Renal pelvis (tissue), 4 donors: ENCODE results near the gene BCL2L1. TPM values are rescaled to one million over a fixed set of nuclear protein-coding genes. Genes with fewer than 3 reads are reported as not detected.
"Not testable (repeated sequence)": the region's sequence is repeated elsewhere in the genome, so short reads cannot be mapped to it uniquely, and the experiment has no call there.

ENCODE experiments used
- DNase-seq: peaks from one replicate; pipeline ENCODE4 v3.0.0-alpha.2; 2013
- polyA plus RNA-seq, 3 donors: library from polyadenylated mRNA; unstranded; fragments of 120-200 nt; gene quantifications; one replicate each; pipeline ENCODE4 v1.2.1, GENCODE V29; 2013; ENCODE audit not compliant: insufficient read length in 3 of 3

BCL2L1 gene
- polyA plus RNA-seq, 3 donors: 80.1 to 84.8 (median 81.1) TPM

DNA sequence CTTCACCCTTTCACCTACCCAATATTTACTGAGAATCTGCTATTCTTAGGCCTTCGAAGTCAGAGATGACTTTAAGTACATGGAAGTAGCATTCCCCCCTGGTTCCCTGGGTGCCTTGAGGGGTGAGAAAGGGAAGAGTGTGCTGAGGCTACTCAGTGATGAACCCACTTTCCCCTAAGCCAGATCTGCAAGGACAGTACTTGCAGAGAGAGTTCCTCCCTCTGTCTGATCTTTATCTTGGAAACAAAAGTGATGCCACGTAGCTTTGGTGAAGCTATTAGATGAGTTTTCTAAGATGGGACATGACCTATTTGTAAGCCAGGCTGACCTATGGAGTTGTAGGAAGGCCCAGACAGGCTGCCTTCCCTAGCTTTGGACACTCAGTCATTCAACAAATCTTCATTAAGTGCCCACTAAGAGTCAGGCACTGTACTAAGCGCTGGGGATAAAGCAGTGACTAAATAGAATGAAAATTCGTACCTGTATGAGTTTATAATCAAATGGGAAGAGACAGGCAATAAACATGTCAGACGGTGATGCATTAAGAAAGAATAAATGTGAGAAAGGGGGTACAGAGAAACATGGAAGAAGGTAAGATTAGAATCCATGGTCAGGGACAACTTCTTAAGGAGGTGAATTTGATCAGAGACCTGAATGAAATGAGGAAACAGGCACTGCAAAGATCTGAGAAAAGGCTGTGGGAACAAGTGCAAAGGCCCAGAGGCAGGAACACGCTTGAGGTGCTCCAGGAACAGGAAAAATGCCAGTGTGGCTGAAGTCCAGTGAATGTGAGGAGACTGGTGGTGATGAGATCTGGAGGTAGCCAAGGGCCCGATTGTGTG, 42.2 kb downstream of the BCL2L1 start:
- no peak for DNase-seq

DNA sequence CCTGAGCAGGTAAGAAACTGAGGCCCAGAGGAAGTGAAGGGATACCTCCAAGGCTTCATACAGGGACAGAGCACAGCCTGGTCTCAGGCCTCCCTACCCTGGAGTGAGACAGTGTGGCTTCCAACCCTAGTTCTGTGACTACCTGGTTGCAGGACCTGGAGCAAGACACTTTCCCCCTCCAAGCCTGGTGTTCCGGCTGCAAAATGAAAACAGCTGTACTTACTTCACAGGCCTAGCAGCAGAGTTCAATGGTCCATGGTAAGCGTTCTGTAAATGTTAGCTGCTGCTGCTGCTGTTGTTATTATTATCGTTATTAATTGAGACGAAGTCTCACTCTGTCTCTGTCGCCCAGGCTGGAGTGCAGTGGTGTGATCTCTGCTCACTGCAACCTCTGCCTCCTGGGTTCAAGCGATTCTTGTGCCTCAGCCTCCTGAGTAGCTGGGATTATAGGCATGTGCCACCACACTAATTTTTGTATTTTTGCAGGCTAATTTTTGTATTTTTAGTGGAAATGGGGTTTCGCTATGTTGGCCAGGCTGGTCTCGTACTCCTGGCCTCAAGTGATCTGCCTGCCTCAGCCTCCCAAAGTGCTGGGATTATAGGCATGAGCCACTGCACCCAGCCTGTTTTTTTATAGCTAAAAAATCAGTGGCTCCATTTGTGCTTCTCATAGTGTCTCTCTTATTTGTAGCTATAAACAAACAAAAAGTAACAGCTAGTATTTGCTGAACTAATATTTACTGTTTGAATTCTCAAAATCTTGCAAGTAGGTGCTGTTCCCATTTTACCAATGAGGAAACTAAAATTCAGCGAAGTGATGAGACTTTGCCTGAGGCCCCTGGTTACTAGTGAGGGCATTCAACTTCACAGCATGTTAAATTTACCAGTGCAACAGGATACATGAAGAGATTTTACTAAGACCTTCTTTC, 43.0 kb downstream of the BCL2L1 start:
- DNase-seq: no peak

DNA sequence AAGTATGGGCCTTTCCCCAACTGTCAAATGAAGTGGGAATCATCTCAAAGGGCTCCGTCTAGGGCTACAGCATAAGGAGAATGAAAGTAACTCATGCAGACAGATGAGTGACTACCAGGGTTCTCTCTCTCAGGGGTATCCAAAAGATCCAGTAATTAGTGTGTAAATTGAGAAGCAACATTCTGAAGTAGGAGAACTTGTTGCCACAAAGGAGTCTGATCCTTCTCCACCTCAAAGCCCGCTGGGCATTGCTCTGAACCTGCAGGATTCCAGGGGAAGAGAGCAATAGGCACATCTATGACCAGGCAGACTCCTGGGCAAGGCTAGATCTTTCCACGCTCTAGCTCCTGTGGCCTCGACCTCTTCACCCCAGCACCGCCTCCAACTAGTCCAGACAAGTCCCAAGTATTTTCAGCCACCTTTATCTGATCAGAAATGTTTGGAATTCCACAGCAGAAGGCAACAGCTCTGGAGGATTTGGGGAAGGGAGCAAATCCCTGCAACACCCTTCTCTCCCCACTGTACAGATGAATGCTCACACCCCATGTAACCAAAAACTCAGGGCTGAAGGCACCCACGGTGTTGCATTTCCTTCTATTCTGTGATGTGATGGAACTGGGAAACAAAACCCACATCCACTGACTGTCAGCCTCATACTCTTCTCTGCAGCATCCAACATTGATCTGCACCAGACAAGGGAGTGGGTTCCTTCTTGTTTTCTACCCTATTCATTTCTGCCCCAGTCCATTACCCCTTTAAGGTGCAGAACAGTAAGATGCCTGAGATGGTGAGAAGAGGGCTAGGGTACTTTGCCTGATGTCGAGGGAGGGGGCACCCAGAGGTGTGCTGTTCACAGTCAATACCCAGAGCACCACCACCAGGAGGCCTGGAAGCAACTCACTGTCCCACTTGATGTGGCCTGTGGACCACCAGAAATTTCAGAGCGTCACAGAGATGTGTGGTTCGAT, 44.0 kb downstream of the BCL2L1 start:
- no peak for DNase-seq

DNA sequence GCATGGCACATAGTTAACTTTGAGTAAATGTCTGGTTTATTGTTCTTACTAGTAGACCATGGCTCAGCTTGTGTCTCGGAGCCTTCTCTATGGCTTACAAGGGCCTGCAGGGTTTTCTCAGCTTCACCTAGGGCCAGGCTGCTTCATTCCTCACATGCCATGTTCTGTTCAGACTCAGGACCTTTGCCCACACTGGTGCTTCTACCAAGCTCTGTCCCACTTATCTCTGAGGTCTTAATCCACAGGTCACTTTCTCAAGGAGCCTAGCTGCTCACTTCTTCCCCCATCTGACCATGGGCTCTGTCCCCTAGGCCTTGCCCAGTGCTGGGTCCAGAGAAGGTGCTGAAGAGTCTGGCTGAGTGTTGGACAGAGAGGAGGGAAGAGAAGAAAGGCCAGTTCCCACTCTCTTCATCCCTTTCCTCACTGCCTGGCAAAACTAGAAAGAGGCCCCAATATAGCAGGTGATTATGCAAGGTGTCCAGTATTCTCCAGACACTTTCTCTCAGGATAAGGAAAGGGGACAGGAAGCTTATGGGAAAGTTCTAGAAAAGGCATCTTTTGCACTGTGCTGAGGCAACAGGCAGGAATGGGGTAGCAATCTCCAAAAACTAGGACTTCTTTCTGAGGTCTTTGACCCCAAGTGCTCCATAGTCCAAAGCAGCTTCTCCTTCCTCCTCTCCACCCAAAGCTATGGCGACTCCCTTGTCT, 45.0 kb downstream of the BCL2L1 start:
- no peak for DNase-seq

DNA sequence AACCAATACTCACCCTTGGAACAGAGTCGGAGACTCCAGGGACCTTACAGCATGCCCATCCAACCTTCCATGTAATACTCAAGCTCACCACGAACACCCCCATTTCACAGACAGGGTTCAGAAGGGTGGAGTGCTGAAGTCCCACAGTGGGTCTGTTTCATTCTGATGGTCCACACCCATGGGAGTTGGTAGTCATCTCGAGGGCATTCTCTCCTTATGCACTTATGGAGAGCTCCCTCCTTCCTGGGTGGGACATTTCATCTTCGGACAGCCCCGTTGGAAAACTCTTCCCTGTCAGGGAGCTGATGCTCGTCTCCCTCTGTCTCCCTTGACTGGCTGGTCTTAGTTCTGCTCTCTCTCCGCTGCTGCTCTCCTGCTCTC, 46.1 kb downstream of the BCL2L1 start:
- DNase-seq: no peak

DNA sequence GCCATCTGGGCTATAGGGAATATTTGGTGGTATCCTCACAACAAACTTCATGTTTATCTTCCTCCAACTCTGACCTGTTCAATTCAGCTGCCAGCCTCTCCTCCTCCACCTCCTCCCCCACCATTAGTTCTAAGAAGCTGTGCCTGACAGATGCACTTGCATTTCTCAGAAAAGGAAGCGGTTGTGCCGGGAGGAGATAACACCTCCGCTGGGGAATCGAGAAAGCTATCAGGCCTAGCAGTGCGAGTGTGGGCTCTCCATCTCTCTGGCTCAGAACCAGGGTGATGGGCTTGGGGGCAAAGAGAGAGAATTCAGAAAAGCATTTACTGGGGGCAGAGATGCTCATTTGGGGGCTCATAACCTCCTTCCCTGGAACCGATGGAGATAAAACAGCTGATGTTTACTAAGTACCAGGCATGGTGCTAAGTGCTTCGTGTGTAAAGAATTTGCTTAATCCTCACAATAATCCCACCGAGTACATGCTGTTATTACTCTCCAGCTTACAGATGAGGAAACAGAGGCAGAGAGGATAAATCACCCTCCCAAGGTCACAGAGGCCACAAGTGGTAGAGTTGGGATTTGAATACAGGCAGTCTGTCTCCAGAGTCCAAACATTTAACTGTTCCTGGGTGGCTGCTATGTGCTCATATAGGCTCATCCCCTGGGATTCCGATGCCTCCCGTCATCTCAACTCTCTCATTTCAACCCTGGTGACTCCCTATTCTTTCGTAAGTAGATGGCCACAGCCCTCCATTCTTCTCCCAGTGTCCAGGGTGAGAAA, 46.6 kb downstream of the BCL2L1 start:
- DNase-seq: no peak

DNA sequence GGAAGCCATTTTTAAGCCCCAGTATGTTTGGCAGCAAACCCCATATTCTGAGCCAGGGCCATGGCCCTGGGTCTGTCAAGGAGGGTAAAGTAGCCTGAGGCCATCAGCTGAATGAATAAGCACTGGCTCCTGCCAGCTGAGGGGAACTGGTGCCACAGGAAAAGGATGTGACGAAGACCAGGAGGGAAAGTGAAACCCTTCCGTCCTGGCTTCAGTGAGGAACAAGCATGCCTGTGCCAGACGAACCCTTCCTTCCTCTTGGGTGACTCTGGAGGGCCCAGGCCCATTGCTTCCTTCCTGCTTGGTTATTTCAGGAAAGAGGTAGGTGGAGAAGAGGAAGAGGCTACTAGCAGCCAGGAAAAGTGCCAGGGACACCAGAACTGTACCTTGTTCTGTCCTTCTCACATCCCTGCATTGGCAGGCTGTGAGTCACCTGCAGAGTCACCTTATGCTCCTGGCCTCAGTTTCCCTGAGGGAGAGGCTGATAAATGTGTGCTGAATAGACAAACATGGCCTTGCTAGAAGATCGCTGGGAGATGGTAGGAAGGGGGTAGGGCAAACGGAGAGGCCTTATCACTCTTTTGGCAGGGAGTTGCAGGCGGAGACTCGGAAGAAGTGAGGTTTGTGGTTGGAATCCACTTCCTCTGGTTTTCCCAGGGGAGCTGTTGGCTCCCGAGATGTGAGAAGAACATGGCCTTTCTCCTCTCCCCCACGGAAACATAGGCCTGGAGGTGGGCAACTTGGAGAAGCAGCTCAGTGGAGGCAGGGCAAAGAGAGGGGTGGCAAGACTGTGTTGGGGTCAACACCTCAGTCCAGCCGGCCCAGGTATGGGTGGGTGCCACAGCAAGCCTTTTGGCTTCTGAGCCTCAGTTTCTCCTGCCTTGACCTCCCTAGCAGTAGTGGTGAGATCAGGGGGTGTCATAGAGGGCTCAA, 47.5 kb downstream of the BCL2L1 start:
- DNase-seq: no peak

DNA sequence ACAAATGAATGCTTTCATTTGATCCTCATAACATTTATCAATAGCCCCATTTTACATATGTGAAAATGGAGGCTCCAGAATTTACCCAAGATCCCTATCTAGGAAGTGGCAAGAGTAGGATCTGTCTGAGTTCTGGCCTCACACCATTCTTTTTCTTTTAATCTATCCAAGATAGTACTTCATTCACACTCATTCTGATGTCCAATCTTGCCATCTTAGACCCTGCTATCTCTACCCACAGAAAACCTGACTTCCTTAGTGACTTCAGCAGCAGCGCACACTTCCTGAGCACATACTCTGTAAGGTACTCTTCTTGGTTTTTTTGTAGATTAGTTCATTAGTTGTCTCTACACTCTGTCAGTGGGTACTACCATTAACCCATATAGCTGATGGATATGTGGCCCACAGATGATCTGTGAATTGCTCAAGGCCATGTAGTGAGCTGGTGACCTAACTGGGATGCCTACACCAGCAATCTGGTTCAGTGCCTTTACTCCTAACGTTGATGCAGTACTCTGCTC, 48.7 kb downstream of the BCL2L1 start:
- no peak for DNase-seq

DNA sequence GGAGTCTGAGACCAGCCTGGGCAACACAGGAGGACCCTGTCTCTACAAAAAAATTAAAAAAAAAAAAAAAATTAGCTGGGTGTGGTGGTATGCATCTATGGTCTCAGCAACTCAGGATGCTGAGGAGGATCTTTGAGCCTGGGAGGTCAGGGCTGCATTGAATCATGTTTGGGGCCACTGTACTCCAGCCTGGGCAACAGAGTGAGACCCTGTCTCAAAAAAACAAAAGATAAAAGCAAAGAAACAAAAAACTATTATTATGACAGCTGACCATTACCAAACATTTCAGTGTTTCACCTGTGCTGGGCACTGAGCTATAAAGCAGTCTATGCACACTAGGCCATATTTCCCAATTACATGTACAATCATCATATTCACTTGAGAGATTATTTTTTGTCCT, 49.2 kb downstream of the BCL2L1 start:
- no peak for DNase-seq

DNA sequence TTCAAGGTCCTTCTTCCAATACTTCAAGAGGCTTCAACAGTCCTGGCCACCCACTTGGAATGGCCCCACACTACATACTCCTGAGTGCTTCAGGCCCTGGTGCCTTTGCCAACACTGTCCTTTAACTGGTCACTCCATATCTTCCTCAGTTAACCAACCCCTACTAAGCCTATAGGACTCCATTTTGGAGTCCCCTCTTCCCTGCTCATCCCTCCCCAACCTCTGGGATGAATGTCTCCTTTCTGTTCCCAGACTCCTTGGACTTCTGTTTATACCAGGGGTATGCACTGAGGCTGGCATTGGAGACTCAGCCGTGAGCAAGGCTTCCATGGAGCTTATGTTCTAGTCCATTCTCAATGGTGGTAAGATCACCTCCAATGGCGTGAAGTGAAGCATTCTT, 51.3 kb downstream of the BCL2L1 start:
- no peak for DNase-seq

DNA sequence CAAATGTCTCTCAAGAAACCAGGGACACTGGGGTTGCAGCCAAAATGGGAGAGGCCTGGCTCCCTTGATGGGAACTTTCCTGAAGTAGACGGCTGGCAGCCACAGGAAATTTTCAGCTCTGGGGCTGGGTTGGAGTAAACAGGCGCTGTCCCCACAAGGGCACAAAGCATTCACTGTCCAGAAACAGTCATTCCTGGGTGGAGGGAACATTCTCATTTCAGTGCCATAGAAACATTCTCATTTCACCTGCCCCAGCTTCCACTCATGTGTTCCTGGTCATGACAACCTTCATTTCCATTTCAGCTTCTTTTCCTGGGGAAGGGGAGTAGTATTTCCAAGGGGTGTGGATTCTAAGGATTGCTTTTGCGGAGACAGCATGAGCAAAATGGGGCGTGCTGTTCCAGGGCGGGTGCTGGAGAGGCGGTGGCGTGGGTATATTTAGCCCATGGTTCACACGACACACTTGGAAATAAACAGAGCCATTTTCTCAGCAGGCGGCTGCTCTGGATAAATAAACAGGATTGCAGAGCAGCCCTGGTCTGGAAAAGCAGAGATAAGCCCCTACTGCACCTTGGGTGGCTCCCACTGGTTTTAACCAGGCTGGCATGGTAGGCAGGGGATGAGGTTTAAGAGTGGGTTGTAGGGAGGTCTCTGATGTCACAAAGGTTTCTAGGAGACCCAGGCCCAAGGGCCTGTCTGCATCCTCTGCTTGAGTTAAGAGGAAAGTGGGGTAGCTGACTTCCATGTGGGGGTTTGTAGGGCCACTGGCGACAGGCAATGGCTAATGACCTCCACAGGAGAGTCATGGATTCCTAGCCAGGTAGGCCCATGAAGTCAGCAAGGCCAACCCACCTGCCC, 52.1 kb downstream of the BCL2L1 start:
- DNase-seq: no peak

DNA sequence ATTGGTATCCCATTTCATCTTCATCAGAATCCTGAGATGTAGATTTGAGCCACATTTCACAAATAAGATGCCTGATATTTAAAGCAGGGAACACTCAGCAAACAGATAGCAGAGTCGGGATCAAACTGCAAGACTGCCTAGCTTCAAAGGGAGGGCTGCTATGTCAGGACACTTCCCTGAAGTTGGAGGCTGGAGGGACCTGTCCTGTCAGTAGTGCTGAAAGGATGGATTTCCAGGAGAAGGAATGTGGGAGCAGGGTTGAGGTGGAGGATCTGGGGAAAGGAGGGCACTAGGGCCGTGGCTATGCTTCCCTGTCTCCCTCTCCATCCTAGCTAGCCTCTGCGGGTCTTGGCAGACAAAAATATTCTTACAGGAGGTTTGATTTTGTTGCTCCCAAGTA, 52.8 kb downstream of the BCL2L1 start:
- DNase-seq: no peak

DNA sequence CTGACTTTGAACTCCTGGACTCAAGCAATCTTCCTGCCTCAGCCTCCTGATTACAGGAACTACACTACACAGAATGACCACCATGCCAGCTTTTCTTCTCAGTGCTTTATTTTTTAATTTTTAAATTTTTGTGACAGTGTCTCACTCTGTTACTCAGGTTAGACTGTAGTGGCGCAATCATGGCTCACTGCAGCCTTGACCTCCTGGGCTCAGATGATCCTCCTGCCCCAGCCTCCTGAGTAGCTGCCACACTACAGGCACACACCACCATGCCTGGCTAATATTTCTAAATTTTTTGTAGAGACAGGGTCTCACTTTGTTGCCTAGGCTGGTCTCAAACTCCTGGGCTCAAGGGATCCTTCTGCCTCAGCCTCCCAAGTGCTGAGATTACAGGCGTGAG, 53.7 kb downstream of the BCL2L1 start:
- DNase-seq: not testable (repeated sequence)

DNA sequence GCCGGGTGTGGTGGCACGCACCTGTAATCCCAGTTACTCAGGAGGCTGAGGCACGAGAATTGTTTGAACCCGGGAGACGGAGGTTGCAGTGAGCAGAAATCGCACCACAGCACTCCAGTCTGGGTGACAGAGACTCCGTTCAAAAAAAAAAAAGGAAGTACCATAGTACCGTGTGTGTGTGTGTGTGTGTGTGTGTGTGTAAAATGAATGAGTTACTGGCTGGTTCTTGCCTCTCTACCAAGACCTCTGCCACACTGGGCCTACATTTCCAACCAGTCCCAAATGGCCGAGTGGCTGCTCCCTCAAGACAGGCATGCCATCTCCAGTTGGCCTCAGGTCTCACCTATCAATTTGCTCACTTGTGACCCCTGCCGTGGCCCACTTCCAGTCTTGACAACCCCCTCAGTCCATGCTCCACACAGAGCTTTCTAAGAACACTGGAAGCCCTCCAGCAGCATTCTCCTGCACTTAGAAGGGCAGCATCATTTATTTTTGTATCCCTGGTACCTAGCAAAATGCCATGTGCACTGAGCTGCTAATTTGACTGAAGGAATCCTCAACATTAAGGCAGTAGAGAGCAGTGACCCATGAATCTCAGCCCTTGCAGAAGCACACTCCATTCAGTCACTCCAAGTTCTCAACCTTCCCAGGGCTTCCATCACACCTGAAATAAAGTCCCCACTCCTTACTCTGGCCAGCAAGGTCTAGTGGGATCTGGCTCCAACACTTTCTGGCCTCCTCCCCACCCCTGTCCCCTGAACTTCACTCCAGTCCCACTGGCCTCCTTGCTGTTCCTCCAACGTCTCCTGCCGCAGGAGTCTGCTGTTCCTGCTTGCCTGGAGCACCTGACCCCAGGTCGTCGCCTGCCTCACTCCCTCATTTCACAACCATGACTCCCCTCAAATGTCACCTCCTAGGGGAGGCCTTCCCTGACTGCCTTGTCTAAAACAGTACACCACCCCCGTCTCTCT, 55.1 kb downstream of the BCL2L1 start:
- no peak for DNase-seq

DNA sequence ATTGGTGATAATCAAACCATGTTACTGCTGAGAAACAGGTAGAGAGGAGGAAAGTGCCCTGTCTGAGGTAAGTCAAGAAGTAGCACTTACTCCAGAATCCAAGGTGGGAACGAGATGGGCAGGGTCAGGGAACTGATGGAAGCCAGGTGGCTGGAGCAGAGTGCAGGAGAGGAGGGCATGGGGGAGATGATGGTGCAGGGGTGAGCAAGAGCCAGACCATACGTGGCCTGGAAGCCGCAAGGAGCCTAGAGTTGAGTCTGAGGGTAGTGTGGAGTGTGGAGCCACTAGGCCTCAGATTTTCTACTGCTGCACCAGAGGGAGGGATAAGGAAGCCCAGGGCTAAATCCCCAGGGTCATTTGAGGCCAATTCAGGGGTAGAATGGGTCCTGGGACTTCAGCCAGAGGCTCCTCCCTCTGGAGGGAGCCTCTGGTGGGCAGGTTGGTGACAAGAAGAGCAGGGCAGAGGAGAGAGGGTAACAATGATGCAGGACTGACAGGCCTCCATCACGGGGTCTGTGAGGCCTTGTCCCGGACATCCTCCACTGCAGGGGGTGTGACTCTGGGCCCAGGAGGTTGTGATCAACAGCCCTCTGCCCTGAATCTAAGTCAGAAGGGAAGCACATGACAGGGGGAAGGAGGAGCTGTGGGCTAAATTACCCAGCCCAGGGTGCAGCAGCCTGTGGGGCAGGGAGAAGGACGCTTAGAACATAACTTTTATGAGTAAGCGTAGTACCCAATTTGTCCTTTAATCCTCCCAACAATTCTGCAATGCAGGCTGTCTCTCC, 56.2 kb downstream of the BCL2L1 start:
- no peak for DNase-seq

DNA sequence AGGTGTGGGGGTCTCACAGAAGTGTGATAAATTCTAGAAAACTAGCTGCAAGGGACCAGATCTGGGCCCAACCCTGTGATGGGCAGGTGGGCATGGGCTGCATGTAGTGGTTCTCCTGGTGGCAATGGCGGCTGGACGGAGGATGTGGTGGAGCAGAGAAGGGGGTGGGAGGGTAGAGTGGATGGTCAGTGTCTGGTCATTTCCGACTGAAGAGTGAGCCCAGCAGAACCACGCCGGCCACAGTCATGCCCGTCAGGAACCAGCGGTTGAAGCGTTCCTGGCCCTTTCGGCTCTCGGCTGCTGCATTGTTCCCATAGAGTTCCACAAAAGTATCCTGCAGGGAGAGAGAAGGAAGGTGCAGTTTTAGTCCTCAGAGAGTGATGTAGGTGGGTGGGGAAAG, 56.9 kb downstream of the BCL2L1 start:
- DNase-seq: no peak
